Epithelial cell of esophagus (primary cell): Measurements from ENCODE around the gene GPR137B.
"Not testable (repeated sequence)": the region's sequence is repeated elsewhere in the genome, so short reads cannot be mapped to it uniquely, and the experiment has no call there.

ENCODE experiments used
- DNase-seq: peaks from one replicate; pipeline ENCODE4 v3.0.0; 2010; ENCODE audit warnings: low read depth
- H3K4me3 ChIP-seq: 2 replicates; pipeline ENCODE4 v1.5.1; 2011; ENCODE audit warnings: mild to moderate bottlenecking, low read length, control low read depth
- CTCF ChIP-seq: IDR thresholded peaks from 2 replicates; pipeline ENCODE4 v1.5.1; 2011; ENCODE audit warnings: low read depth, mild to moderate bottlenecking, low read length, control low read depth, inconsistent platforms; ENCODE audit not compliant: insufficient read depth; ENCODE audit errors: missing control alignments

Gene GPR137B

GRCh38 chr1:236142253-236143103, at the start of gene GPR137B:
GPR137B (plus strand) TSS chr1:236142539; CDS start chr1:236142623, 84 bp downstream.
- DNase-seq: peak; percentile 75
- no peak for TF ChIP-seq CTCF
- H3K4me3 ChIP-seq: peak within 1 kb of the TSS; percentile 76

- no peak overlapping the region for H3K4me3 ChIP-seq
- DNase-seq: no peak
- no peak for TF ChIP-seq CTCF
These were observed 49.4 kb upstream of the GPR137B start for GRCh38 chr1:236092899-236093298.

- TF ChIP-seq CTCF: no peak
- DNase-seq: no peak
- H3K4me3 ChIP-seq: no peak overlapping the region
These were observed 46.4 kb upstream of the GPR137B start for GRCh38 chr1:236095705-236096520.

GRCh38 chr1:236096660-236097482, 45.5 kb upstream of the GPR137B start:
- peak; percentile 82 for DNase-seq
- H3K4me3 ChIP-seq: not testable (repeated sequence)

- DNase-seq: no peak
- no peak for TF ChIP-seq CTCF
- no peak overlapping the region for H3K4me3 ChIP-seq
These were observed 44.1 kb upstream of the GPR137B start for GRCh38 chr1:236098267-236098666.

GRCh38 chr1:236099355-236099974, 42.9 kb upstream of the GPR137B start:
- DNase-seq: no peak
- H3K4me3 ChIP-seq: no peak overlapping the region
- TF ChIP-seq CTCF: no peak
